NCI-H2081 (cell line): Measurements from ENCODE around the gene BMPR1A.
A peak's percentile ranks its signal among the peaks of the same experiment; 100 is the strongest.
"Not testable (repeated sequence)": the region's sequence is repeated elsewhere in the genome, so short reads cannot be mapped to it uniquely, and the experiment has no call there.

Experiments used
- DNase-seq, 2 experiments: peaks; one replicate each; lab custom pipeline; 2025; lab: John Stamatoyannopoulos, UW

BMPR1A gene

DNA sequence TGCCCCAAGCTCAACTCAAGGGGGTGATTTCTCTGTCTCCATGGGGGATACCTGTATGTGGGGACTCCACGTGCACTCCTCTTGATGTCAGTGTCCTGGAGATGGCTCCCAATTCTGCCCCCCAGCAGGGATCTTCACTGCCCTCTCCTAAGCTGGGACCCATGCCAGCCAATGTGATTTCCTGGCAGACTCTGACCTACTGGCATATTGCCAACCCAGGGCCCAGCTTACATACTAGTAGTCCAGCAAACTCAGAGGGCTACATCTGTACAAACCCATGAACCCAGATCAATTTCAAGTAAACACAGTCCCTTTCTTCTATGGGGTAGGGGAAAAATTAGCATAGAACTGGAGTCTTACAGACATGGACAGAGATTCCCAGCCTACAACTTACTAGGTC is 26.2 kb upstream of the BMPR1A start:
- DNase-seq: peak in 1 of 2 experiments; percentile 37

DNA sequence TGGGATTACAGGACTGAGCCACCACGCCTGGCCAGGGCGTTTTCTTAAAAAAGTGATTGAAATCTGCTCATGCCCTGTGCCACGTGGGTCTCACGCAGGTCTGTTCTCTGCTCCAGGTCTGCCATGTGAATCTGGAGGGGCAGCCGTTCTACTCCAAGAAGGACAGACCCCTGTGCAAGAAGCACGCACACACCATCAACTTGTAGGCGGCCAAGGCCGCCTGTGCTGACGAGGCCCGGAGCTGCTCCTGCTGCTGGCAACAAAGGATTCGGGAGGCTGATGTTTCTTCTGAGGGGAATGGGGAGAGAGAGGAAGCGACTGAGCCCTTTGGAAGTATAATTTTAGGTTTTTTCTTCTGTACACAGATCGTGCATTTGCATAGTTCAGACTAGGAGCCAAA is 23.6 kb upstream of the BMPR1A start:
- no peak for DNase-seq

DNA sequence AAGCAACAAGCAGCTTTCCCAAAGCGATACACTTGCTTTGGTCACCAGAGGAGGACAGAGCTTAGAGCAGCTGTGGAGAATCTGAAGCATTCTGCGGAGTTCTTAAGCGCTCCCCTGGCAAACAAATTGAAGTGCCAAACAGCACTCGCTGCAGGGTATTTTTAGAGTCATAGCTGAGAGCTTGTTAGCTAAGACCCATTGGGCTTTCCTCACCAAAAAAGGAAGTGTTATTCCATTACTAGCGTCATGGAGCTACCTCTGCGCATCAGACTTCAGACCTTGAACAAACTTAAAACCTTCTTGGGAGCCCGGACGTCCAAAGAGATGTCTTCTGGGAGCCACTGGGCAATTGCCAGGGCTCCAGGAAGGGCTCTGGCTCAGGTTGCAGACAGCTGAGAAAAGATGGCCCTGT is 23.2 kb upstream of the BMPR1A start:
- no peak for DNase-seq

DNA sequence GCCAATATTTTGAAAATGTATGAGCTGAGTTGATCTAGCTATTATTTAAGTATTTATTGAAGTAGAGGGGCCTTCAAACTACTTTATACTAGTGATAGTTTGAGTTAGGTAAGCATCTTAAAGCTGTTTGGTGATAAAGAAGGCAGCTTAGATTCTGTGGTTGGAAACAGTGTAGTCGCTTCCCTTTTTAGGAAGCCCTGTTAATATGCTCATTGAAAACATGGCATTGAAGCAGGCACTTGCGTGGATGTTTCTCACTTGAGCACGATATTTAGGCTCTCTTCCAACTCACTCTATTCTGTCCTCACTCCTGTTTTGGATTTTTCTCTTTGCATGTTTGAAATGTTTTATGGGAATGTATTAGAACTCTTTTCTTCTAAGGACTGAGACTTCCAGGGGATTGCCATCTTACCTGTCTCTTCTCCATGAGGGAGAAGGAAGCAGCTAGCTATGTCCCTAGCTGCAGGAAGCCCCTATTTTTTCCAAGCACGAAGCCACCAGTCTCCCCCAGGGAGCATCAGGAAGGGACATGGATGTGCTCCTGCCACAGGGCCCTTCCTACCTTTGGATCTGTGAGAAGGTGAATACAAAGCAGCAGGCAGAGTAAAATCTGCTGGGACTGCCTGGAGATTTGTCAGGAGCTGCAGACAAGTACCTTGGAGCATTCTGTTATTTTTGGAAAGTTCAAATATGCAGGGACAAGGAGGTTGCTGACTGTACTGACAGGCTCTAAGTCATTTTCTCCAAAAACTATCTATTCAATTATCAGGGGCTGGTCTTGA is 22.0 kb upstream of the BMPR1A start:
- no peak for DNase-seq

DNA sequence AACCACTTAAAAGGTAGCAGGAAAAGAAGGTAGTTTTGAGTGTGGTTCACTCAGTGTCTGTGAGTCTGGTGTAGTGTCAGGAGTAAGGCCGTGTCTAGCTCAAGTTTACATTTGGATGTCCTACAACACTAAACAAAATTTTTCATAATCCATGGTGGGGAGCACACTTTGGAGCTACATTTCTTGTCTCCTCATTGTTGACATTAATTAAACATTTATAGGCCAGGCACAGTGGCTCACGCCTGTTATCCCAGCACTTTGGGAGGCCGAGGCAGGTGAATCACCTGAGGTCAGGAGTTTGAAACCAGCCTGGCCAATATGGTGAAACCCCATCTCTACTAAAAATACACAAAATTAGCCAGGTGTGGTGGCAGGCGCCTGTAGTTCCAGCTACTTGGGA is 21.1 kb upstream of the BMPR1A start:
- DNase-seq: not testable (repeated sequence)

DNA sequence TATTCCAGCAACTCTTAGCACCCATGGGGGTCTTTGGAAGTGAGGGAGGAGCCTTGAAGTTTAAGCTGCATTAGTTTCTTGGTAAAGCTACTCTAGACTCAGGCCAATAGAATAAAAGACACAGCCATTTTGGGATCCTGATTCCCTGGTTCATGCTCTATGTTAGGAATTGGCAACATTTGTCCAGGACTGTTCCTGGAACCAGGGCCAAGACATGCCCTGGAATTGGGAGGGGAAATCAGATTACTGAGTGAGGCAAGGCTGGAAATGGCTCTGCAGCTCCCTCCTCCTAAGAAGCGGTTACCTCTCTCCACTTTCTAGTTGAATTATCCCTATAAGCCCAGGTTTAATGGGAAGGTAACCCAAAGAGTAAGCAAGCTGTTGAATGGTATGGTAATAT is 14.2 kb upstream of the BMPR1A start:
- DNase-seq: no peak

DNA sequence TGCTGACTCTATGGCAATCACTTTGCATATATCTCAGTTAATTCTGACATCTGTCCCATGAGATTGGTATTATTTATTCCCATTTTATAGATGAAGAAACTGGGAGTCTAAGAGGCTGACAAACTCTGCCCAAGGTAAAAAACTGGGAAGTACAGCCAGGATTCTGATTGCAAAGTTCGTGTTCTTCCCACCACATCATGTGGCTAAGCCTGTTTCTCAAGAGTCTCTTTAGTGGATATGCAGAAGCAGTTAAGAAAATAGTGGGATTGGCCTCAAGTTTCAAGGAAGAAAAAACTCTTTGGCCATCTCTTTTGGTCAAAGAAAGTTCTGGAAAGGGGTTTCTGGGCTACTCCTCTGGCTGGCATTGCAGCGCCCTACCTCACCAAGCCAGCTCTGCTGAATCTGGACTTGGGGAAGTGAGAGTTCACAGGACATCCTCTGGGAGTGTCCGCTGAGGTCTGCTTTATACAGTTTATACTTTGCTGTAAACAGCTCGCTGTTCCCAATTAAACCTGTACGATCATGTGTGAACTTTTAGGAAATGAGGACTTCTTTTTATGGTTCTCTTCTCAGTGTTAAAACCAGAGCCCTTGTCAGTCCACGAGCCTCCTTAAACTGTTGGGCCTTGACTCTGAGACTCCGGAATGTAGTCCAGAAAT is 12.2 kb upstream of the BMPR1A start:
- DNase-seq: no peak

DNA sequence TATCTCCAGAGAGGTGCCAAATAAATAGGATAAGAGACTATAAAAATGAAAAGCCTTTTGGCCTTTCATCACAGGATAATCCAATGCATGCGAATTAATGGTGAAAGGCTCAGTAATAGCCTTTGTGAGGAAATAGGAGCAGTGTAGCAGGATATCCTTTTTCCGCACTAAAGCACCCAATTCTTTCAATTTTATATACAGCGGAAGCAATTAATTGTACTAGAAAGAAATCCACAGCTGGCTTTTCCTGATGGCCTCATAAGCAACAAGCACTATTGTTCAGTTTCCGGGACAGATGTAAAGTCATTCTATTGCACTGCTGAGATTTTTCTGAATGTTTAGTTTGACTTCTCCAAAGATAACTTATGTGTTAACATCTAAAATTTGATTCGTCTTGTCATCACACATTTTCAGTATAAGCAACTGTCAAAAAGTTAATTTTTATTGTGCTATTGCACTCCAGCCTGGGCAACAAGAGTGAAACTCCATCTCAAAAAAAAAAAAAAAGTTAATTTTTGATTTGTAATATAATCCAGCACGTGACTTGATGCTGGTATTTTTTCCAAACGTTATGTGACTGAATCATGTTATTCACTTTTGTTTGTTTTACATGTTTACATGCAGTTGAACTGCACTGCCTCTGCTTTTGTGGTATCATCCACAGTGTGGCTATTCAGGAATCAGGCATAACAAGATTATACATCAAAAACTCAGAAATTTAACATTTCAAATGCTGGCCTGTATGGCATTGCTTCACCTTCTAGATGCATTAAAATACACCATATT is 8.4 kb upstream of the BMPR1A start:
- peak in 1 of 2 experiments; percentile 8 for DNase-seq

DNA sequence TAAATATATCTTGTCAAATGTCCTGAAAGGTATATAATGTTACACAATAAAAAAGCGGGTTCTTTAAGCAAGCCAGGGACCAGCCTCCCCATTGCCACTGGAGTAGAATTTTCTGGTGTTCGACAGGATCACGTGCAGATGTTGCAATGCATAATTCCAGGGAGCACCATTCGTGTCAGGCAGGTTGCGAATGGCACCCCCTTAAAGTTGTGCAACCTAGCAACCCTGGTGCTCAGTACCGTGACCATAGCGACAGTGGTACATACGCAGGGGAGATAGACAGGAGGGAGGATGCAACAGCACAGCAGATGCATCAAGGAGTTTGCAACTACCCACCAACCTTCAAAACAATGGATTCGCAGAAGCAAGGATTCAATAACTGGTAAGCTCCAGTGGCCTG is 6.6 kb upstream of the BMPR1A start:
- DNase-seq: no peak

DNA sequence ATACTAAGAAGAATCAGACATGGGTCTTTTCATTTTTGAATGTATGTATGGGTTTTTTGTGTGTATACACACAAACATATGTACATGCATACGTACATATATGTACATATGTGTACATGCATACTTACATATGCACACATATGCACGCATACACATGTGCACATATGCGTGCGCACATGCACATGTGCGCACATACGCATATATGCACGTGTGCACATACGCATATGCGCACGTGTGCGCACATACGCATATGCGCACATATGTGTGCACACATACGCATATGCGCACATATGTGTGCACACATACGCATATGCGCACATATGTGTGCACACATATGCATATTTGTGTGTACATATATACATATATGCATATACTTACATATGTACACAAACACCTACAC is 4.9 kb upstream of the BMPR1A start:
- no peak for DNase-seq

DNA sequence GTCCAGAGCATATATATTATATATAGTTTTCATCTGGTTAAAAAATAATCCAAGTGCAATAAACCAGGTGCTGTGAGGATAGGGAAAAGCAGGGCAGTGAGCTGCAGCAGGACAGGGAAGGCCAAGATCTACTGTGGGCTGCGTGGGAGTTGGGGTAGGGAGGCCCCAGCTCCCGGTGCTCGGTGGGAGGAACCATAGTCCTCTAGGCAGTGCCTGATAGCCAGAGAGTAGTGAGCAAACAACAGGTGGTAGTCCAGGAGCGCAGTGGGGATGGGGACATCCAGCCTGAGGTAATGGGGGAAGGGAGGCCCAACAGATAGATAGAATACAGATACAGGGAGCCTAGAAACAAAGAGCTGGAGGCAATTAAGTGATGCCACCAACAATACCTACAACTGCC is 4.1 kb upstream of the BMPR1A start:
- no peak for DNase-seq

DNA sequence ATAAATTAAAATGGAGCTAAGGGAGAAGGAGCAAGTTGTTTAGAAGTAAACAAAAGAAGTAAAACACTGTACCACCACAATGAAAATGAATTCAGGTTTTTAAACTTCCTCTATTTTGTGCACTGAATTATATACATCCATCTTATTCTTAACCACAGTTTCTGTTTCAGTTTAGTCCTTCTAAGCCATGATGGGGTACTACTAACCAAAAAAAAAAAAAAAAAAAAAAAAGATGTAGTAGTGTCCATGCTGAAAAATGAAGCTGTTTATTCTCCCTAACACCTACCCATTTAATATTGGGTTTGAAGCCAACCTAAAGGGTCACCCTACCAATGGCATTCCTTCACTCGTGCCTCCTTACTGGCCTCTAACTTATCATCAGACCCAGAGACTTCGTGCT is 3.4 kb upstream of the BMPR1A start:
- no peak for DNase-seq

DNA sequence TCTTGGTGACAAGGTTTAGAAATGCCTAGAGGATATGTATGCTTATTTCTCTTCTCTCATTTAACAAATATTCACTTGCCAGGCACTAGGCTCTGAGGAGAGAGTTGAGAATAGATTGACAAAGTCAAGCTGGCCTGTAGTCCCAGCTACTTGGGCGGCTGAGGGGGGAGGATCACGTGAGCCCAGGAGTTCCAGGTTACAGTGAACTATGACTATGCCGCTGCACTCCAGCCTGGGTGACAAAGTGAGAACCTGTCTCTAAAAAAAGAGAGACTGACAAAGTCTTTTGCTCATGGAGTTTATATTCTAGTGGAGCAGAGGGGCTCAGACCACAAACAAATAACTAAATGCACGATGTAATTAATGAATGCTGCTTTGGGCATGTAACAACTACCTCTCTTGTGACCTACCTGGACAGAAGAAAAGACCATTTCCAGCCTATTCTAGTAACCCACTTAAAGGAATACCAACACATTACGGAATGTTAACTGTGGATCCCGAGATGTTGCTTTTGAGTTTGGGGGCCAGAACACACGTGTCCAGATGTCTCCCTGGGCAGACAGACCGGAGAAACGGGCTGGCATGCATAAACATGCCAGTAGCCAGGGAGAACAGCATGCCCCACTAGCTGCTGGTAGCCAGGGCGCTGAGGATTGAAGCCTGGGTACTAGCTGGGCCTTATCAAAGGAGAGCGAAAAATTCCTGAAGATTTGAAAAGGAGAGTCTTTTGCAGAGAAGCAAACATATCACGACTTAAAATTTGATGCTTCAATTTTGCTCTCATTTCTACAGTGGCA is 2.6 kb upstream of the BMPR1A start:
- no peak for DNase-seq

DNA sequence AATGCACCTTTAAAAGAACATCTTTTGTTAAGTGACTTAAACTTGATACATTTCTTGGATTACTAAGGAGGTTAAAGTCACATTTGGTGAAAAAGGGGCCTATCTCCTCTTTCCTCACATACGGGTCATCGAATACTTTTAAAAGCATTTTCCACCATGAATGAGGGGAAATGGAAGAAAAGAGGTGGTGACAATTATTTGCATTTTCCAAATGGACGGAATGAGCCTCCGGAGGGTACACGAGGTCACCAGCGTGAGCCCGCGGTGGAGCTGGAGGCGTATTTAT is 1.0 kb upstream of the BMPR1A start:
- no peak for DNase-seq

DNA sequence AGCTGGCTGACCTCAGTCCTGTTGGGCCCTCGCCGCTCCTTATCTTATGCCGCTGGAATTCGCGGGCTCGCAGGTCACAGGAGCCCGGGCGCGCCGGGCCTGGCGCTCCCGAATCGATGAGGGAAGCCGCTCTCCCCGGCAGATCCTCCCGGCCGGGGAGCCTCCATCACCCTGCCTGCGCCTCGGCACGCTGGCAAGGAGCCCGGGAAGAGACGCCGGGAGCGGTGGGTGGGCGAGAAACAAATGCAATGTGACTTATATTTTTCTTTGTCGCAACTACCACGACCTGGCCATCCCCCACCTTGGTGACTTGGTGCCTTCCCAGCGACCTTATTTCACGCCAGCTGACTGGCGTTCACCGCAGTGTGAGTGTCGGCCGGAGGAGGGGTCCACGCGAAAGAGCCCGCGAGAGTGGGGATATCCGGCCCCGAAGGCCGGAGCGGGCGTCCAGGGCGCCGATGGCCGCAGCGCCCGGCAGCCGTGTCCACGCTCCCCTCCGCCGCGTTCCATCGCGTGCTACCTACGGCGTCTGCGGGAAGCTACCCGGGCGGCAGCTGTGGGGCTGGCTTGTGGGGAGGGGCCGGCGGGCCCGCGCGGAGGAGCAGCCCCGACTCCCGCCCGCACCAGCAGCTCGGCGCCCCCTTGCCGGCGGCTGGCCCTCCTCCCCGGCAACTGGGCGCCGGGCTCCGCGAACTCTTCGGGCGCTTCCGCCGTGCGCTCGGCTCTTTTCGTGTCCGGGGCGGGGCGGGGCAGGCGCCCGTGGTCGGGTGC is 494 bp upstream of the BMPR1A start:
- DNase-seq: peak; percentile 86 to 87

DNA sequence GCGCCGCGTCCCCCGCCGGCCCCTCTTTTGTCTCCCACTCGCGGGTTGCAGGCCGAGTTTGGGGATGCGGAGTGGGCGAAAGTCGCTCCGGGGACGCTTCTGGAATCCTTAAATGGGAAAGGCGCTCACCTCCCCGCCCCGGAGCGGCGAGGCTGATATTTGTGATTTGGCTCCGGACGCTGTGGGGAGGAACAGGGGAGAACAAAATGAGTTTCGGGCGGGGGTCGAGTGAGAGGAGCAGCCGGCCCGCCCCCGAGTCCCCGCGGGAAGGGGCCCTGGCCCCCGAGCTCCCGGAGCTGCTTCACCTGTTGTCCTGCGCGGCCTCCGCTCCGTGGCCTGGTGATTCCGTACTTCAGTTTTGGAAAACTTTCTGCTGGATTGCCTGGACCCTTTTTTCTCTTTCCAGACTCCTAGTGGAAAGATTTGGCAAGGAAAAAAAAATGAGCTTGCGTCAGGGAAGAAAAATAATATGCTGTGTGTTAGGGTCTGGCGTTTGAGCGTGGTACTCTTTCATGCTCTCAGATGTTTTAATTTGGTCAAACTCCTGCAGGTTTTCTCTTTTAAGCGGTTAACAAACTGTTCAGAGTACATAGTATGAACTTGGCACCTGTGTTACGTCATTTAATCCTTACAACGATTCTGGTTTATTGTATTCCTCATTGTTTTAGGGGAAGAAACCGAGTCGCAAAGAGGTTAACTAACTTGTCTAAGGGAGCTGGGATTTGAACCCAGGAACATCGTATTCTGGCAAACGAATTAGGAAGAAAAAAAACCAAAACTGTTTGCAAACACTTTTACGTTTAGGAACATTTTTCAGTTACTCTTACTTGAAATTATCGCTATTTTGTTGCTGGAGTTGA is 924 bp downstream of the BMPR1A start:
- no peak for DNase-seq

DNA sequence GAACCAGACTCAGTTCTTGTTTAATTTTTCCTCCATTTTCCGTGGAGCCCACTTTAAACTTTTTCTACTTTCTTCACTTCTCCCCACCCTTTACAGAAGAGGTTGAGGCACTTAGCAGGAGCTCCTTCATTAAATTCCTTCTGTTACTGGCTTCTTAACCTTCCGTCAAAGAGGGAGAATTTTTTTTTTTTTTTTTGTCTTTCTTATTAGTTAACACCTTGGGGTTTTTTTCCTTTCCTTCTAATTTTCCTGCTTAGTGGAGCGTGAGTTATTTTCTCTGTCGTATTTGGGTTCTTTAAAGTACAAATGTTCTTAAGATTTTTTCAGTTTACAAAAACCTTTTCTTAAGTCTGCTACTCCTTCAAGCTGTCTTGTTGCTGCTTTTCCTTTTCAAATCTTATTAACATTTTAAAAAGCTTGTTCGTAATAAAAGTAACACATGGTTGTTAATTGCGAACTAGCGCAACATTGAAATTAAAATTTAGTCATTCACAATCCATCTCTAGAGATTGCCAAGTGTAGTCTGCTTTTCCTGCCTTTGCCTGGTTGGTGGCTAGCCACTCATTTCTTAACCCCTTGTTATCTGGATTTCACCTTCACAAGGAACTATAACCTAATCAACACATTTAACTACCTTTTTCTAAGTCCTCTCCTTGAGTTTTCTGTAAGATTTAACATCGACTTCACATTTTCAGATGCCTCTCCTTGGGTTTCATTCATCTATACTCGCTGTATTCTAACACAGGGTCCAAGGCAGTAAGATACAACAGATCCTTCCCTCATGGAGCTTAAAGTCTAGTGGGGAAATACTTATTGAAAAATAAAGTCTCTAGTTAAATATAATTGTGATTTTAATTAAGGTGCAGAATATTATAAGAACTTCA is 2.0 kb downstream of the BMPR1A start:
- DNase-seq: no peak

DNA sequence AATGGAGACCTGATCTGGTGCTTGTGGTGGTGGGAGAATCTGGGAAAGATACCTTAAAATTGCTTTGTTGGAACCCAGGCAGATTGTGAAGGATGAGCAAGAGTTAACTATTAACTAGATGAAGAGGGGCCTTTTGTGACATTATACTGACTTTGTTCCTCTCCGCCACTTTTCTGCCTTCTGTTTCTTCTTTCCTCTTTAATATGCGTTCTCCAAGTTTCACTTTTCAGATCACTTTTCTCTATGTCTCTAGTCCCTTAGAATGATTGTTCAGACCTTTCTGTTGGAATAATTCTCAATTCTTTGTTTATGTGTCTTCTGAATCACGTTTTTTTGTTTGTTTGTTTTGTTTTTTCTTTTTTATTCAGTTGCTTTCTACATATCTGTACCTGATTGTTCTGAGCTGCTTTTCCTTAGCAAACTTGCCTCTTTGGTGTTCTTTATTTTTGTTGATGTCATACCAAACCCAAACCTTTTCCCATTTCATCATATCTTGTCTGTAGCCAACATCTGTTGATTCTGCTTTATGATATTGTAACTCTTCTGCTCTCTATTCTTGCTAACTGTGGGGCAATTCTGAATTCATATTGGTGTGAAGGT is 2.8 kb downstream of the BMPR1A start:
- DNase-seq: no peak

DNA sequence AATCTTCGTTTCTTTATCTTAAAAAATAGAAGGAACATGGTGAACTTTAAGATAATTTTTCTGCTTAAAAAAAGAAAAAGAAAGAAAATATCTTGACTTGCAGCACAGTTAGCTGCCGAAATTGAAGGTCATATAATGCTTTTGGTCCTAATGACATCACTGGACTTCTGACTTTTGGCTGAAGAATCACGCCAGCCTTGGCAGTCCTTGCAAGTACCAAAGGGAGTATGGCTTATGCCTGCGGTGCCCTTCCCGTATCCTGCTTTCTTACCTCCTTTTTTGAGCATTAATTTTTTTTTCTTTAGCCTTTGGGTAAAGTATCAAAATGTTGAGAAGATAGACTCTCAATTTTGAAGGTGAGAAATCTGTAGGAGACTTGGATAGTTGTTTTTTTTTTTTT is 7.0 kb downstream of the BMPR1A start:
- DNase-seq: no peak
